Measurements from ENCODE around the gene FAM168A. TPM values are rescaled to one million over a fixed set of nuclear protein-coding genes. Genes with fewer than 3 reads are reported as not detected.
A peak's percentile ranks its signal among the peaks of the same experiment; 100 is the strongest.

FAM168A gene
- total and polyA plus RNA-seq, 9 of the 15 experiments (the other 6 are each of a cell fraction or from before 2014, with no cell fraction given), result 0.44 to 7.2 (median 2.9) TPM

GRCh38 chr11:73478737-73479347, 119.1 kb downstream of the FAM168A start (continued):
- TF ChIP-seq HMGXB4 (CRISPR knock-in tag; IDR thresholded peaks at IDR 0.05) (no peak), CEBPG (CRISPR knock-in tag; IDR thresholded peaks at IDR 0.05) (no peak), CEBPG (tag; conservative IDR thresholded peaks at IDR 0.05 in 1 of 2, IDR thresholded peaks at IDR 0.05 in 1 of 2) (peak in 1 of 2 experiments; percentile 55; a peak in 2 of 4 replicates), CBFA2T3 (IDR thresholded peaks at IDR 0.05) (no peak), CBX3 (IDR thresholded peaks at IDR 0.05; ENCODE audit: borderline replicate concordance in 1 of 2, low read length in 2 of 2) (no peak), REST (IDR thresholded peaks at IDR 0.05; ENCODE audit: borderline replicate concordance) (peak; percentile 30; the same call in 1 of the 2 replicates), REST (CRISPR knock-in tag; IDR thresholded peaks at IDR 0.05; ENCODE audit: low read depth) (no peak), ESRRA (IDR thresholded peaks at IDR 0.05; ENCODE audit: borderline replicate concordance, low read depth) (peak; percentile 28; the same call in 1 of the 2 replicates), CEBPB (tag; IDR thresholded peaks at IDR 0.05) (peak; percentile 78)
